ENCODE measurements around the gene NPEPL1.

Gene NPEPL1

DNA sequence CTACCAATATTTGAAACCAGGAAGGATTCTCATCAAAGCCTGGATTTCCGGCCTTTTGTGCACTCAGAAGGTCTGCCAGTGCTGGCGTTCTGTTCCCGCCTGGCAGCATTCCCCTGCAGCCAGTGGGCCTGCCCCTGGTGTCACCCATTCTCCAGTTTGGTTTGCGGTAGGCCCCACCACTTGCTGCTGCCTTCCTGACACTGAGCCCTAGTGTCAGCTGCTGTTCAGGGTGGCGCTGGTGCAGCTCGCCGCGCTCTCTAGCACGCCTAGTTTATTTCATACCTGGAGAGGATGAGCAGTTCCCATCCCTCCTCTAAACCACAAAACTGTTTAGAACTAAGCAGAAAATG, 9.5 kb downstream of the NPEPL1 start:
- DNase-seq (ENCODE audit: low spot score): no peak

DNA sequence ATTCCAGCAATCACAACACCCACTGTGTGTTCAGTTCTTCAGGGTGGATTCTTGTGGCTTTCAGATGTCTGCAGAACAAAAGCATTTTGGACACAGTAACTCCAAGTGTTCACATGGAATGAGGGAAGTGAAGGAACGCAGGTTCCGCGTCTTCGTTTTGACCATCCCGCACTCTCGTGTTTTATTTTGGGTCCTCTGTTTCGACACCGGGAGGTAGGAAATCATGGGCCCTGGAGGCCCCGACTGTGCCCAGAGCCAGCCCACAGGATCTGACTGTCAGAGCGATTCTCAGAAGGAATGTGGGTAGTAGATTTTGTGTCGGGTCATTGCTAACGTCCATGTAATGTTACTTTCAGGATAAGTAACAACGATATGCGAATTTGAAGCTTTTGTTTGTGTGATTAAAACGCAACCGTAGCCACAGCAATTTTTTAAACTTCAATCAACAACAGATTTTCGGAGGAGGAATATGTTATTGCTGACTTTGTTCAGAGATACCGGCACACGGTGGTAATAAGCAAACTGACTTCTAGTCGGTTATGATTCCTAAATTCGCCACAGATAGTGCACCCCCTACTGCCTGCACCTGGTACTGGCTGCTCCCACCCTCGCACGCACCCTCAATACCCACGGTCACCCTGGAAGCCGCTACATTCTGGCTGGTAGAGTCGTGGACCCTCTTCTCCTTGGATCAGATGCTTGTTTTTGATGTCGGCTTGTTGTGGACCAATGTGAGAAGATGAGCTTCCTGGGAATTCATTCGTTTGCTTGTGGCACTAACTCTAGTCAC, 10.5 kb downstream of the NPEPL1 start:
- no peak for DNase-seq (ENCODE audit: low spot score)

DNA sequence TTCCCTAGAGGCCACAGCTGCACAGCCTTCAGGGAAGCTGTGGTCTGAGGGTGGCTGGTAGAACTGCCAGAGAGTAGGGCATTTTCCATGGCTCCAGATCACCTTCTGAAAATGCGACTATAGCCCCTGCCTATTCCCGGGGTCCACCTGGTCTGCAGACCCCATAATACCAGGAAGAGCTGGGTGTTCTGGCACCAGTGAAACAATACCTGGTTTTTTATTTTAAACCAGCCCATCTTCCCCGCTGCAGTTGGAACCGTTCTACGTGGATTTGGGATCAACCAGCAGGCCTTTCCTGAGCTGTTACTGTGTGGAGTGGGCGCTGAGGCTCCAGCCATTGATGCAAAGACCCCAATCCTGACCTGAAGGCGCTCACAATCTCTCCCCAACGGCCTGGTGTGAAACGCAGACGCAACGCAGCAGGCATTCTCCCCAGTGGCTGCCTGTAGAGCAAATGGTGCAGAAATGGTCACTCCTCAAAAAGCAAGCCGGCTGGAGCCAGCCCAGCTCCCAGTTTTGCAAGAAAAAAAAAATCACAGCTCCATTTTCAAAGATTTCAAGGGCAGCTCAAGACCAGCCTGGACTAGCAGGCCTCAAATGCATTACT, 11.3 kb downstream of the NPEPL1 start:
- DNase-seq (ENCODE audit: low spot score): no peak

DNA sequence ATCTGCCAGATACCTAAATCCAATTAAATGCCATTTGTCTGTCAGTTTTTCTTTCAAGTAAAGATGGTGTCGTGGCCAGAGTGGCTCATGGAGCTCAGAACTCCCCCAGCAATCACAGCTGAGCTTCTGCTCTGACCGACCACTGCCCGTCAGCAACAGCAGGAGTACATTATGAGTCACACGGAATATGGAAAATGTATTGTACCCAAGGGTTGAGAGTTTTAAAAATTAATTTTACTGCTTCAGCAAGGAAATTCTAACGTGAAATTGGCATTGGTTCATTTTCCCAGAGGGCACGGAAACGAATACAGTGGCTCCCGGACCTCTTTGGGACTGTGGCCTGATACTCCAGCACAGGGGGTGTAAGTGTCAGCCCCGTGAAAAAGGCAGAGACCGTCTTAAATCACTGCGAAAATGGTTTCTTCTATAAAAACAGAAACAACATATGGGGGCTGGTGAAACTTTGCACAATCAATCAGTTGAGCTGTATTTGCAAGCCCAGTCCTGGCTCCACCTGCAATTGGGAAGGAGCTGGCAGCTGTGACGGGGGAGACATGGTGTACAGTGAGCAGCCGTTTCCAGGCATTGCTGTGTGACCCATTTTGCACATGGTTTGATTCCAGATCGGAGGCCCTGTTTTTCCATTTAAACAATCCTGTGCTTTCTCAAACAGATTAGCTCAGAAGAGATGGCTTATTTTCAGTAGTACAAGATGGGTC, 12.8 kb downstream of the NPEPL1 start:
- DNase-seq (ENCODE audit: low spot score): no peak

DNA sequence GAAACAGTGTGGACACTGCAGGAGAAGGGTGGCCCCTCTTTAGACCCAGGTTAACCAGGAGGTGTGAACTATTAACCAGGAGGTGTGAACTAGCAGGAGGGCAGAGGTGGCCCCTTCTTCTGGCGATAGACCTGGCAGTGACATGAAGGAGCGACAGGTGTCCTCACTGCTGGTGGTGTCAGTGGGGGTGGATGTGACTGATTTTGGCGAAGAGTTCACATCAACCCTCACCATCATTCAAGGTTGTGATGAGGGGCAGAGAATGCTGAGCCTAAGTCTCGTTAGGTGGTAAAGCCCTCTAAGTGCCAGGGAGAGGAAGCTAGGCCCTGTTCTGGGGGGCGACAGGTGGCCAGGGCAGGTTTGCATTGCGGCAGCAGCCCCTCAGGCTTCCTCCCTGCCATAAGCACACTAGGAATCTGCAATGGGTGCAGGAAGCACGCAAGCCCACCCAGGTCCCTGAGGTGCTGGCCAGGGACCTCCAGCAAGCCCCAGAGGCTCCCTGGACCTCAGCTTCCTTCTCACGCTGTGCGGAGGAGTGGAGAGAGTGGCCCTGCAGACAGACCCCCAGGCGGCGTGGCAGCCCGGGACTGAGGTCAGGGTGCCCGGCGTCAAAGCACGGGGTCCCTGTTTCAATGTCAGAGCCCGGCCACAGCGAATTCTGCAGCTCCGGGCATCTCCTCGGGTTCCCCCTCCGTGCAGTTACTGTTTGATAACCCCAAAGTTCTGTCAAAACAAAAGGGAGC, 13.7 kb downstream of the NPEPL1 start:
- no peak for DNase-seq (ENCODE audit: low spot score)

DNA sequence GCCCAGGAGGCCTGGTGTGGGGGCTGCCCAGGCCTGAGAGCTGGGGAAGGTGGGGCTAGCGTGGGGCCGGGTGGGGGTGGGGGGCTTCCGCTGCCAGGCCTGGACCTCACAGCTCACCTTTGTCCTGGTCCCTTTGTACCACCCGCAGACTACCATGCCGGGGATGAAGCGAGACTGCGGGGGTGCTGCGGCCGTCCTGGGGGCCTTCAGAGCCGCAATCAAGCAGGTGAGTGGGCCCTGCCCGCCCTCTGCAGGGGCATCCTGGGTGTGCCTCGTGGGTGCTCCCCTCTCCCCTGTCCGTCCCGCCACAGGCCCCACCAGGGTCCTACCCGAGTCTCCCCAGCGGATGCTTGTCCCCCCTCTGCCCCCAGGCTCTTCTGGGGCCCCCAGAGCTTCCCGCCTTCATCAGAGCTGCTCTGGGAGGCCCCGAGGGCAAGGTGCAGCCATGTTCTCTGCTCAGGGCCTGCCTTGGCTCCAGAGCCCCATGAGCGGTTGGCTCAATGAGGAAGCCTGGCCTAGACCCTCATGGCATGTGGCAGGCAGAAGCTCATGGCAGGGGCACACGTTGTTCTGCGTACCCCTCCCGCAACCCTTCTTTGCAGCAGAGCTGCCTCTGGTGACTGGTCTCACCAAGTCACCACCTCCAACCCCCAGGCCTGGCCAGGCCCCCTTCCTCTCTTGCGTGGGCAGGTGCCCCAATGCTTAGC, 14.5 kb downstream of the NPEPL1 start:
- no peak for DNase-seq (ENCODE audit: low spot score)

DNA sequence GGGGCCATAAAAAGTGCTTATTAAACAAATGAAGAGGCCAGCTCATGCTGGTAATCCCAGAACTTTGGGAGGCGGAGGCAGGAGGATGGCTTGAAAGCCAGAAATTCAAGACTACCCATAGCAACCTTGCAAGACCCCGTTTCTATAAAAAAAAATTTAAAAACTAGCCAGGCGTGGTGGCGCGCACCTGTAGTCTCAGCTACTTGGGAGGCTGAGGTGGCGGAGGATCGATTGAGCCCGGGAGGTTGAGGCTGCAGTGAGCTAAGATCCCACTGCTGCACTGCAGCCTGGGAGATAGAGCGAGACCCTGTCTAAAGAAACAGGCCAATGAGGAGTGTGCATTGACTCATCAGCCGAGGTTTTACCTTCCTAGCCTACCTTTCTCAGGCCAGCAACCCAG, 15.2 kb downstream of the NPEPL1 start:
- no peak for DNase-seq (ENCODE audit: low spot score)

DNA sequence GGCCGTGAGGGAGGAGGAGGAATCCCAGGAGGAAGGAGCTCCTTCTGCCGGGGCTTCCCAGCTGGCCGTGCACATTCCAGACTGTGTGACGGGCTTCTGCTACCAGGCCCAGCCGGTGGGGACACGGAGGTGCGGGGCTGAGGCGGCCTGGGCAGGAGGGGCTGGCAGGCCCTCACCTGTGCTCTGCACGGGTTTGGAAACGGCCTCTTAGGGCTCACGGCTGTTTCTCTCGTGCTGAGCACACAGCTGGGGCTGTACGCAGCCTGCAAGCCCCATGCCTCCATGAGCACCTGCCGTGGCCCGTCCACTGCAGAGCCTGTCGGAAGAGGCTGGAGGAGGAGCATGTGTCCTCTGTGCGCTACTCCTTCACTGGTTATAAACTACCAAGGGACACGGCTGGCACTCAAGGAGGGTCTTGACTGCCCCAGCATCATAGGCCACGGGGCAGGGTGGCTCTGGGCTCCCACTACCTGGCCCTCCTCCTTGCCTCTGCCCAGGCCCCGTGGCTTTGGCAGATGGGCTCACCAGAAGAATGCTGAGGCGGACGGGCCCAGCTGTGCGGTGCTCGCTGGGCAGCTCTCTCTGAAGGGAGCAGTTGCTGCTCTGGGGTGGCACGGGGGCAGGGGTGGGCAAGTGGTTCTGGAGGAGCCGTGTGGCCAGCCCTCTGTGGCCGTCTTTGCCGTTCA, 15.8 kb downstream of the NPEPL1 start:
- no peak for DNase-seq (ENCODE audit: low spot score)

DNA sequence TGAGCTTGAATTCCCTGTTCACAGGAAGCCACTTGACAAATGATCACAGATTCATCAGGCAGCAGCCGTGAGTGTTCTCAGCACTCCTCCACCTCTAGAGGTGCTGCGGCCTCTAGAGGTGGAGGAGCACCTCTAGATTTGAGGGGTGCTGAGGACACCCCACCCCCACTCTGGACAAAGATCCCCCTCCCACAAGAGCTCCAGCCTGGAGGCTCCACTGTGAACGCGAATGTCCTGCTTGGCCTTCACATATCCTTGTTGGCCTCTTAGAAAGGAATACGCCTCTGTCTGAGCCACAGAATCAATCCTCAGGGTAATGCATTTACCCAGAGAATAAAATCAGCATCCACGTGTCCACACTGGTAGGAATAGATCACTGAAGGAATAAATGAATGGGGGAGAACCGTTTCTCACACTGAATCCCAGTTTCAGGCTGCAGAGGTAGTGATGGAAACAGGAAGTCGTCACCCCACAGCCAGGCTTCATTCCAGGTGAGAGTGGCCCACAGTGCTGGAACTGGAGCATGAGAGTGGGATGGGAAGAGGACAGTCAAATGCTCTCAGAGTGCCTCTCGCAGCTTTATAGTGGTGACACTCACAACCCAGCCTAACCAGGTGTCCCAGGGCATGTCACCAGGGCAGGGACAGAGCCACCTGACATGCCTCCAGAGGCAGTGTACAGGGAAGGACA, 16.6 kb downstream of the NPEPL1 start:
- DNase-seq (ENCODE audit: low spot score): no peak

DNA sequence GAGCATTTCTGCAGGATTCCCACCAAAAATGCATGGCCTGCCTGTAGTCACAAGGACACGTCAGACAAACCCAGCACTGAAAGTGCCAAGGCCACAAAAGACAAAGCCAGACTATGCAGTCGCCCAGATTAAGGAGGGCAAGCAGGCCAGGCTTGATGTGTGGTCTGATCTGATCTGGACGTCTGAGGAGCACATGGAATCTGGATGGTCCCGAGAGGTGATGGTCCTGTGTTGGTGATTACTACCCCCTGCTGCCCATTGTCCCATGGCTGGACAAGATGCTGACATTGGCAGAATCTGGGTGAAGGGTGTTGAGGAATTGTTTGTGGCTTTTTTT, 17.1 kb downstream of the NPEPL1 start:
- no peak for DNase-seq (ENCODE audit: low spot score)

DNA sequence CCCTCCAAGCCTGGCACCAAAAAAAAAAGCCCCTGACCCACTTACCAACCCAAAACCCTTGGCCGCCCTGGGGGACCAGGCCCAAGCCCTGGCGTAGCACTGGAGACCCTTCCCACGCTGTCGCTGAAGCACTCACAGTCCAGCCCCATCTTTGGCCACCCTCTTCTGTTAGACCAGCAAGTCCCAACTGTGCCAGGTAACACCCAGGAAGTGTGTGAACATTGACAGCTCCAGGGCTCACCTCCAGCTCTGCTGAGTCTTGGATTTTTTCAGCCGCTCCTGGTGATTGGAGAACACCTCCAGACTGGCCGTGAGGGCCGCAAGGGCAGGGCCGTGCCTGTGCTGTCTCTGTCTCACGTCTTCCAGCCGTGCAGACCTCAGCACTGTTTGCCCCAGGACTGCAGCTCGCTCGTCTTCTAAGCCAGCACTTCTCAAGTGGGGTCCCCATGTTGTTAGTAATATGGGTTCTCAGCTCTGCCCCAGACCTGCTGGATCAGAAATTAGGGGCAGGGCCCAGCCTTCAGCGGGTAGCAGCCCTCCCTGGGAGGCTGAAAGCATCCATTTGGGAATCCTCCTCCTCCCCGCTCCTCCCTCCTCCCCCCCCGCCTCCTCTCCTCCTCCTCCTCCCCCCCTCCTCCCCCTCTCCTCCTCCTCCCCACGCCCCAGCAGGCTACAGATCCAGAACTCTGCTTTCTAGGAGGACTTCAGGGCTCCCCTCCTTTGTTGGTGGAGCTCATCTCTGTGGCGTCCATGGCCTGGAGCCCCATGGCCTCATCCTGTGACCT, 18.1 kb downstream of the NPEPL1 start:
- no peak for DNase-seq (ENCODE audit: low spot score)

DNA sequence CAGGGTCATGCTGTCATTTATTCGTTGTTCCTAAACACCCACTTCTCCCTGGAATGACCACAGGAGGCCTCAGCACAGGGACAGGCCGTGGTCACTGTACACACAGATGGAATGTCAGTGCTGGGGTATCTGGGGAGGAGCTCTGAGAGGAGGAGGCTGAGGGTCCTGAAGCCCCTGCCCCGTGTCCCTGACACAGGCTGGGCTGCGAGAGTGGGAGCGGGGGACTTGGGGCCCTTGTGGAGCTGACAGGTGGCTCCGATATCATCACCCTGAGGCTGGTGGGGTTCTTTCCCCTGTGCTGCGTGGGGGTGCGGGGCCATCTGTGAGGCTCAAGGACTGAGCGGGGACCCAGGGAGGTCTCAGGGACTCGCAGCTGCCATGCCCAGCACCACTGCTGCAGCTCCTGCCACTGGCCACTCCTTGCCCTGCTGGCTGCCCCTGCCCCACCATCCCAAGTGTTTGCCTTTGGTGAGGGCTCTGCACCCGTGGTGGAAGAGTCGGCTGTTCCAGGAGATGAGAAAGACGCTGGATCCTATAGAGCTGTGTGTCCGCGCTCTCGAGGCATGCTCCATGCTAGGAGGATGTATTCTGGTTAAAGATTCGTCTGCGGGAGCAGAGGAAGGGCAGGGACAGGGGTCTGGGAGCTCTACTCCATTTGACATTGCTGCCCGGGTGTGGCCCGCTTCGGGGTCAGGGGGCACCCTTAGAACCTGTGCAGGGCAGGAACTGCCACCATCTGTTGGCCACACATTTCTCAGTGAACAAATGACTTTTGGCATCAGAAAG, 18.9 kb downstream of the NPEPL1 start:
- DNase-seq (ENCODE audit: low spot score): no peak

DNA sequence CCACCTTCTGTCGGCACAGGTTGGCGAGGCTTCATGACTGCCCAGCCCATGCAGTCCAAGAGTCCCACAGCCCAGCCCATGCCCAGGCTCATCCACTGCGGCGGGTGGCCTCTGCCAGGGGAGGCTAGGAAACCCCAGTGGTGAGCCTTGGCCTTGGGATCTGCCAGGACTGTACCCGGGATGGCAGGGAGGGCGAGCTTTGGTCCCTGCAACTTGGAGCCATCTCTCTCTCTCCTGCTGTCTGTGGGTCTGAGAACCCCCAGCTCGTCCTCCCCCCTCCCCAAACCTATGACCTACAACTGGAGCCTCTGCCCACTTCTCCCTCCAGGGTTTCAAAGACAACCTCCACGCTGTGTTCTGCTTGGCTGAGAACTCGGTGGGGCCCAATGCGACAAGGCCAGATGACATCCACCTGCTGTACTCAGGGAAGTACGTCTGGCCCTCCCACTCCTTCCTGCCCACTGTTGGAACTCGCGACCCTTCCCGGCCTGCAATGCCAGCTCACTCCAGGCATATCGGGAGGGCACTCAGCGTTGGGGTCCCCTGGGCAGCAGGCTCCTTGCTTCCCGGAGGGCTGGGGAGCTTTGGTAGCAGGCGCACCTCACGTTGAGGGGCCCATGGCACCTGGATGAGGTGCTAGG, 19.7 kb downstream of the NPEPL1 start:
- DNase-seq (ENCODE audit: low spot score): no peak

DNA sequence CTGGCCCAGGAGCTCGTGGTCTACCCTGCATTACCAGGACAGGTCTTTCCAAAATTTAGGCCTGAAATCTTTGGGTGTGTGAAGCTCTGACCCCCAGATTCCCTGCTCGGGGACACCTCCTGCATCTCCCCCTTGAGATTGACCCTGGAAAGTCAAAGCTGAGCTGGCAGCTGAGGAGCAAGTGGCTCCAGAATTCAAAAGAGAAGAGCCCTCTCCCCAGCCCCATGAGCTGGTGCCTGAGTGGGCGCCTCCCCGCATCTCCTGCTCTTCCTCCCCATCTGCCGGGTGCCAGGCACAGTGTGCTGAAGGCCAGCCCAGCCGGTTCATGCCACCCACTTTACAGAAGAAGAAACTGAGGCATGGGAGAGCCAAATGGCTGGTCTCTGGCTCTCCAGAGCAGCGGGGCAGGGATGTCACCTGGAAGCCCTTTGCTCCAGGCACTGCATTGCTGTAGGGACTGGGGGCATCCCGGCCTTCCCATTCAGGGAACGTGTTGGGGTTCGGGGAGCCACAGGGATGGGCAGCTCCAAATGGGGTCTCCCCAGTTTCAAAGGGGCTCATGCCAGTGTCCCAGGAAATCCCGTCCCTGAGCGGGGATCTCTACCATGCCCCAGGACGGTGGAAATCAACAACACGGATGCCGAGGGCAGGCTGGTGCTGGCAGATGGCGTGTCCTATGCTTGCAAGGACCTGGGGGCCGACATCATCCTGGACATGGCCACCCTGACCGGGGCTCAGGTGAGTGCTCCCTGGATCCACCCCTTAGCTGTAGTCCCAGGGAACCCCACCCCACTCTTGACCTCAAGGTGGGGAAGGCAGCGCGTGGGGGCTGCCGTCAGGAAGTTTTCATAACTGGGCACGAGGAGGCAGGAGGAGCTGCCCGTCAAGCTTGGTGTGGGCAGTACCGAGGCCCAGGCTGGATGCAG, 20.5 kb downstream of the NPEPL1 start:
- no peak for DNase-seq (ENCODE audit: low spot score)

DNA sequence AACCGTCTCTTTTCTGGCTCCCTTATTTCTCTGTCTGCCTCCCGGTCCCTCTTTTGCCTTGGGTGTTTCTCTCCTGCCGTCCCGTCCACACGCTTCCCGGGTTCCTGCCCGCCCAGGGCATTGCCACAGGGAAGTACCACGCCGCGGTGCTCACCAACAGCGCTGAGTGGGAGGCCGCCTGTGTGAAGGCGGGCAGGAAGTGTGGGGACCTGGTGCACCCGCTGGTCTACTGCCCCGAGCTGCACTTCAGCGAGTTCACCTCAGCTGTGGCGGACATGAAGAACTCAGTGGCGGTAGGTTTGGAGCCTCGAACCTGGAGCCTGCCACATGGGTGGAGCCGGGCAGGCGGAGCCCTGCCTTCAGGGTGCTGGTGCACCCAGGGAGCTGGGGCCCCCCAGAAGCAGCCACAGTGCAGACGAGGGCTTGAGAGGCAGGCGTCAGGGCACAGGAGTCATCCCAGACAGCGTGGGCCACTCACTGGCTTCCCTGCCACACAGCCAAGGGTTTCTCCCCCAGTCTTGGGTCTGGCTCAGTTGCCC, 21.3 kb downstream of the NPEPL1 start:
- DNase-seq (ENCODE audit: low spot score): no peak

DNA sequence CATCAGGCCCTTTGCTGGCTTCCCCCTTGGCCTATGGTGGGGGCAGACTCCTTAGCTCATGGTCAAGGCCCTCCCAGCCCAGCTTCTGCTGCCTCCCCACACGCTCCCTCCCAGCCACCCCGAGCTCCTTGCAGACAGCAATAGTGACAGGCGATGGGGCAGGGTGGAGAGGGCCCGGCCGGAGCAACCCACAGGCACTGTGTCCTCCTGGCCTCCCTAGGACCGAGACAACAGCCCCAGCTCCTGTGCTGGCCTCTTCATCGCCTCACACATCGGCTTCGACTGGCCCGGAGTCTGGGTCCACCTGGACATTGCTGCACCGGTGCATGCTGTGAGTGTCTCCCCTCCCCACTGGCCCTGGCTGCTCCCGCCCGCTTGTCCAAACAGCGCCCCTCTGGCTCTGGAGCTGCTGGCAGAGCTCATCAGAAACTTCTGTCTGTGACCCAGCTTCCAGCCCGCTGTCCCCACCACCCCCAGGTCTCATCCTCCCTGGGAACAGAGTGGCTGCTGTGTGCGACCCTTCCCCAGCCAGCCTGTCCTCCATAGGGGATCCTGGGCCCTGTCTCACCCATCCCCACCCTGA, 21.8 kb downstream of the NPEPL1 start:
- DNase-seq (ENCODE audit: low spot score): no peak

DNA sequence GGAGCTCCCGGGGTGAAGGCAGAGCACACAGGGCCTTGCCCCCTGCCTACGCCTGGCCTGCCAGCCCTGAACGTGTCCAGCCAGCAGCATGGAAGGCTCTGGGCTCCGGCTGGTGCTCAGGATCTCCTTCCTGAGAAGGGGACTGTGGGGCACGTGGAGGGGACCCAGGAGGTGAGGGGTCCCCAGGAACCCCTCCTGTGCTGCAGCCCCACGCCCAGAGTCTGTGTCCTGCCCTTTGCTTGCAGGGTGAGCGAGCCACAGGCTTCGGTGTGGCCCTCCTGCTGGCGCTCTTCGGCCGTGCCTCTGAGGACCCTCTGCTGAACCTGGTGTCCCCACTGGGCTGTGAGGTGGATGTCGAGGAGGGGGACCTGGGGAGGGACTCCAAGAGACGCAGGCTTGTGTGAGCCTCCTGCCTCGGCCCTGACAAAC, 22.3 kb downstream of the NPEPL1 start:
- no peak for DNase-seq (ENCODE audit: low spot score)

All from RKO (cell line).